Measurements from ENCODE around the gene MAPK8IP3.

MAPK8IP3 gene

DNA sequence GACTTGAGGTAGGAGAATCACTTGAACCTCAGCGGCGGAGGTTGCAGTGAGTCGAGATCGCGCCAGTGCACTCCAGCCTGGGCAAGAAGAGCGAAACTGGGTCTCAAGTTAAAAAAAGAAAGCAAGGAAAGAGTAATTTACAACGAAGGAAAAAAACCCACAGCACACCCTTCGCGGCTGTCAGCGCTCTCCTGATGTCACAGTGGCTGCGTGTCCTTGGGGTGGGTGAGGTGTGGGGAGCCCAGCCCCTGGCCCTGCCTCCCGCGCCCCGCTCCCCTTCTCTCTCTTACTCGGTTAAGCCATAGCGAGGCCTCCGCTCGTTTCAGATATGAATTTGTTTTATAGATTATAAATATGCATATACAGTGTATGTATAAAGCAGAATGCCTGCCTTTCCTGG, 28.7 kb upstream of the MAPK8IP3 start:
- DNase-seq: no peak

DNA sequence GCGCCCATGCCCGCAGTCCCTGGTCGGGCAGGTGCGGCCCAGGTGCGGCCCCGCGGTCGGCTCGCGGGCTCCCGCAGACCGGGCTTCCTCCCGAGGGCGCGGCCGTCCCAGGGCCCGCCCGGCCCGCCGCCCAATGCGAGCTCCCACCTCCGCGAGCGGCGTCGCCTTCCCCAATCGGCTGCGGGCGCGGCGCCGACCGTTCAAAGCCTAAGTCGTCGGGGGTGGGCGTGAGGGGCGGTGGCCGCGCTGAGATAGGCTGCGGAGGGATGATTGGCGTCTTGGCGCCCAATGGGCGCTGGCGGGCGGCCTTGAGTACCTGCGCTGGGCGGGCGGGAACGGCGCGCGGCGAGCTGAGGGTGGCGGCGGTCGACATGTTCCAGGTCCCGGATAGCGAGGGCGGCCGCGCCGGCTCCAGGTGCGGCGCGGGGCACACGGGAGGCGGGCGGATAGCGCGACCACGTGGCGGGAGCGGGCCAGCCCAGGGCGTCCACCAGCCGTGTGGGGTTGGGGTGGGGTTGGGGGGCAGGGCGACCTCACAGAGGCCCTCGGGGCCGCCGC, 28.0 kb upstream of the MAPK8IP3 start, which contains the start of gene JPT2:
JPT2 (plus strand) TSS at position 338 of the 558 bp plus-strand sequence; CDS start at position 372, 34 bp downstream.
- DNase-seq: peak; percentile 26 to 94 (median 84)

DNA sequence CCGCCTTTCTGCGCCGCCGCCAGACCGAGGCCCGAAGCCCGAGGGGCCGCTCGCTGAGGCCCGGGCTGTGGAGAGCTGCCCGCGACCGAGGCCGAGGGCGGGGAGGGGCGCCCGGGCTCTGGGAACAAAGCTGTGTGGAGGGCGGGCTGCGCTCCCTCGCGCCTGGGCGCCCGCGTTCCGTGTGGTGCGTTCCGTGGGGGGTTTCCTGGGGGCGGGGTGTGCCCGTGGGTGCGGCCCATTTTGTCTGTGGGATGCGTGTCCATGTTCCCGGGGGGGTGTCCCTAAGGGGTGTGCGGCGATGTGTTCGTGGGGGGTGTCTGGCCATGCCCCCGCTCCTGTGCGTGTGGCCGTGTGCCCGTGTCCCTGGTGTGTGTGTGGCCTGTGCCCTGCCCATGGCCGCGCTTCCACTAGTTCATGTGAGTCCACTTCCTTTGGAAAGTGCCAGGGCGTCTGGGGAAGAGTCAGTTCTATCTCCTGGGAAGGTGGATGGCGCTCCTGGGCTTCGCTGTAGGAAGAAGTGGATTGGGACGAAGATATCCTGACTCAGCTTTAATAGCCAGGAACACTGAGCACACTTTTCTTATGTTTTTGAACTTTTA, 27.4 kb upstream of the MAPK8IP3 start:
- DNase-seq: peak in 10 of 51 donors; percentile 11 to 45 (median 32)

DNA sequence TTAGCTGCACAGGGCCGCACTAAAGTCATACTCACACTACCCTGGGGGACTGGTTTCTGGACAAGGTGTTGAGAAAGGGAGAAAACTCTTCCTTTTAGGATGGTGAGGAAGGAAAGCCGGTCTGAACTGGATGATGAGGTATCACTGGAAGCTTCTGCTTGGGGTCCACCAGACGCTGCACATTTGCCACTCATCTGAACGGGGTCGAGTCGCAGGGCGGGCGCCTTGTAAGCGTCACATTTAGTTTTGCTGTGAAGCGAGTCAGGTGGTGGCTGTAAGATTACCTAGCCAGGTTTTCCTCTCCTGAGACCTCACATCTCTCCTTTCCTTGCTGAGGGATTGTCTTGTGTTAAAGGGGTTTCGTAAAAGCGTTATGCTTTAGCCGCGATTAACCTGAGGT, 25.6 kb upstream of the MAPK8IP3 start:
- DNase-seq: no peak

DNA sequence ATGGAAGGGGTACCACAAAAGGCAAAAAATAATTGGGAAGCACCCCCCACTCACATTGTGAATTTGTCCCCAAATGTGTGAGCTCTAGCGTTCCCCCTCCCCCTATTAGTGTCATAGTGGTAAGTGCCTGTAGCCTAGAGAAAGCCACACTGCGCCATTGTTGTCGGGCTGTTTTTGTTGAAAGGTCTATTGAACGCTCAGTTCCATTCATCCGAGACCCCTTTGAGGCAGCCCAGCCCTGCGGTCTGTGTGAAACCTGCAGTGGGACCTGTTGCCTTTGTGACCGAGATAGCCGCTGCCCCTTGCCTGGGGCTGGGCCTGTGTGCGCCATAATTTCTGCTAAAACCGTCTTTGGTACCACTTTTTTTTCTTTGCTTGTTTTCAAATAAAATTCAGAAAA, 25.0 kb upstream of the MAPK8IP3 start:
- DNase-seq: peak in 2 of 51 donors; percentile 5

DNA sequence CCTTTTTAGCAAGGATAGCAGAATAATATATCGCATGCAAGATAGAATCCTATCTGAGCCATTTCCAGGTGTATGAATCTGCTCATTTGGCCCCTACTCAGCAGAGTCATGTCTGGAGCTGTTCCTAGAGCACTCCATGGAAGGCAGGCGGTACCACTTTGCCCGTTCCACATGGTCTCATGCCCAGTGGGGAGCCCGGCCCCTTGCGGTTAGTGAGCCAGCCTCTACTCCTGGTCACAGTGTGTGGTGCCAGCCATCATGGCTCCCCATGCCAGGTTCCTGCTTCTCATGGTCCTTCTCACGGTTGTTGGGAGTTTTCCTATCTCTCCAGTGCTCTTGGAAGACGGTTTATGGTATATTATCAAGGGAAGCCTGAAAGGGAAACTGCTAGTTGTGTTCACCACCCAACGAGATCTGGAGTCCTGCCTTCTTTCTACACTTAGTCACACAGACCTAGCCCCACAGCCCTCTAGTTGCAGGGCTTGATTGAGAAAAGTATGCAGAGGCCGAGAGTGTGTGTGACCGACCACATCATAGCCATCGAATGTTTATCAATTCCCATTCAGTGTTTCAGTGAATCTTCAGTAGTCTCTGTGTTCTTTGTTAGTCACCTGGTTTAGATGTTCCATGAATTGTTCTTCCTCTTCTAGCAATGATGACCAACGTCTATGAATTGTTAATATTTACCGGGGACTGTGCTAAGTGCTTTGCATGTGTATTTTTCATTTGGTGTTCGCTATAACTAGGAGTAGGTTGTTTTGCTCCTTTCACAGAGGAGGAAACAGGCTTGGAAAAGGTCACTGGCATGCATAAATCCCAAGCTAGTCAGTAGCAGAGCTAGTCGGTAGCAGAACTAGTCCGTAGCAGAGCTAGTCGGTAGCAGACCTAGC, 18.3 kb upstream of the MAPK8IP3 start:
- DNase-seq: no peak

DNA sequence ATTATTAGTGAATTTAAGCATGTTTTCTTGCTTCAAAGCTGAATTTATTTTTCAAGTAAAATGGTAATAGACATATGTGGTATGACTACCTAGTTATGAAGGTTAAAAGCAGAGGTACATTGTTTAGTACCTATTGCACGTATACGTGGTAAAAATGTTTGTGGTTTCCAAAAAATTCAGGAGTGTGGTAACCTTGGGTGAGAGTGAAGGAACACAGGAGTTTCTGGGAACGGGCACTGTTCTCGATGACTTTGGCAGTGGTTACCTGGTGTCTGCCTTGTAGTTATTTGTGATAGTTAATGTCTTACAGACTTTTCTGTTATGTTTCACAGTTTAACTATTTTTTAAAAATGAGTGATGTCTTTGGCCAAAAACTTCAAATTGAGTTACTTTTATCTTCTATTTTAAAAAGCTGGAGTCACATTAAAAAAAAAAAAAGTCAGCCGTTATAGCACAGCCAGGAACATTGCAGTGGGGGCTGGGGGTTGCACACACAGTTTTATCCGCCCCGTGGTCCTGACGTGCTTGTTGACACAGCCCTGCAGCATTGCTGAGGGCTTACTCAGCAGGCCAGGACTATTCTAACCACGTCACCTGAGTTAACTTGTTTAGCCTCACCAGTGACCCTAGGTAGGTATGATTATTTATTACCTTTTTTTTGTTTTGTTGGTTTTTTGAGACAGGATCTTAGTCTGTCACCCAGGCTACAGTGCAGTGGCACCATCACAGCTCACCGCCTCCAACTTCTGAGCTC, 17.0 kb upstream of the MAPK8IP3 start:
- no peak for DNase-seq

DNA sequence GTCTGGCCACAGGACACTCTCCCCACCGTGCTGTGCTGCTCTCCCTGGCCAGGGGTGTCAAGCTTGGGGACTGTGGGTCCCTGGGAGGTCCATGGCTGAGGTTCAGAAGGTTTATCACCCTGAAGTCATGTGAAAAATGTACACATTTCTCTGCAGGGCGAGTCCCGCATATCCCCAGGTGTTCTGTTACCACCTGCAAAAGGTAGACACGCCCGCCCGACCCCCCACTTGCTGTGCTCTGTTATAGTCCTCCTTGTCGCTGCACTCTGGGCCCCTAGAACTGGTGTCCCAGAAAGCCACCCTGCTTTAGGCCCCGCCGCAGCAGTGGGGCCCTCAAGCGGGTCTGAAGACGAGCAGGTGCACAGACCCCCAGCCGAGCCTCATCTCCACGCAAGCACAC, 16.1 kb upstream of the MAPK8IP3 start:
- no peak for DNase-seq

DNA sequence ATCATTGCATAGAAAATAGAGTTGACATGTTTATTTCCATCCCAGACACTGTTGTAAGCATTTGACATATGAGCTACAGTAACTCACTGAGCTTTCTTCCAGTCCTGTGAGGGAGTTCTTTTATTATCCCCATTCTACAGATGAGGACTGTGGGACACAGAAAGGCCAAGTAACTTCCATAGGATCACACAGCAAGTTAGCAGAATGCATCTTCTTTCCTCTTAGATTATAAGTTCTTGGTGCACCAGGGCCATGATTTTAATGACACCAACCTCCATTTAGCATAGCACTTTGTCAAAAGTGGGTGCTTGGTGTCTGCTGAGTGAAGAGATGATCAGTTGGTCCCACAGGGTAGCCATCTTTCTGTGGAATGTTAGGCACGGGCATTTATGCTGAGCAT, 15.2 kb upstream of the MAPK8IP3 start:
- no peak for DNase-seq

DNA sequence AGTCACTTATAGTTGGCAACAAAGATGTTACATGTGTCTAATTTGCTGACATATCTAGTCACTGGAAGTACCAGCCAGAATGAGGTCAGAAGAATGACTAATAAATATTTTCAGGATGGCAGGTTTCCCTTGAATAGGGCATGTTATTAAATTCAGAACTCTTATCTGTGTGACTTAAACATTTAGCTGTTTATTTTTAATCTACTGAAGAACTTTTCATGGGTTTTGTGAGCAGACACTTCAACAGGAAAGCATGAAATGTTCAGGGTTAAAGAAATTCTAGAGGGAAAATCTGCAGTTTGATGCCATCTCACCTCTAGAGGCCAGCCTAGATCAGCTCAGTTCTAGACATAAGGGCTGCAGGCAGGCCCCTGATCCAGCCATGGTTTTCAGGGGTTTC, 14.7 kb upstream of the MAPK8IP3 start:
- no peak for DNase-seq

DNA sequence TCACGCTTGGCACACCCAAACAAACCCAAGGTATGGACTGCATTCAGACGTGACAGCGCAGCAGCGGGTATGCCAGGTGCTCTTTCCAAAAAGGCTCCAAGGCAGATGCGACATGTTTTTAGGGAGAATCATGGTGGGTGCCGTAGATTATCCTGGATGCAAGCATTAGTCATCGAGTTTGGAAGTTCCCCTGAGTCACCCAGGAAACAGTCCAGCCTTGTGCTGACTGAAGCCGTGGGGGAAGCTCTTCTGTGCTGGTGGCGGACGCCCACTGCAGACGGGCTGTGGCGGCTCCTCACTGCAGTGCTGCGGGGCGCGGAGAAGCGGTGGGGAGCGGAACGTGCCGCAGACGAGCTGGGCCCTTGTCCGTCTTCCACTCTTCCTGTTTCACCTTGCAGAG, 14.0 kb upstream of the MAPK8IP3 start:
- DNase-seq: peak in 2 of 51 donors; percentile 13 to 73

DNA sequence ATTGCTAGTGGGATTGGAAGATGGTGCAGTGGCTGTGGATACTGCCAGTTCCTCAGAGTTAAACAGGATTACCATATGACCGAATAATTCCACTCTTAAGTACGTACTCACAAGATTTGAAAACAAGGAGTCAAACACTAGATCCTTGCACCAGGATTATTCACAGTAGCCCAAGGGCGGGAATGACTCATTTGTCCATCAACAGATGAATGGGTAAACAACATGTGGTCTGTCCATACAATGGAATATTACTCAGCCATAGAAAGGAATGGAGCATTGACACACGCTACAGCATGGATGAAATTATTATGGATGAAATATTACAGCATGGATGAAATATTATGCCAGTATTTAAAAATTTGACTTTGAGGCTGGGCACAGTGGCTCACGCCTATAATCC, 9.1 kb upstream of the MAPK8IP3 start:
- DNase-seq: no peak

DNA sequence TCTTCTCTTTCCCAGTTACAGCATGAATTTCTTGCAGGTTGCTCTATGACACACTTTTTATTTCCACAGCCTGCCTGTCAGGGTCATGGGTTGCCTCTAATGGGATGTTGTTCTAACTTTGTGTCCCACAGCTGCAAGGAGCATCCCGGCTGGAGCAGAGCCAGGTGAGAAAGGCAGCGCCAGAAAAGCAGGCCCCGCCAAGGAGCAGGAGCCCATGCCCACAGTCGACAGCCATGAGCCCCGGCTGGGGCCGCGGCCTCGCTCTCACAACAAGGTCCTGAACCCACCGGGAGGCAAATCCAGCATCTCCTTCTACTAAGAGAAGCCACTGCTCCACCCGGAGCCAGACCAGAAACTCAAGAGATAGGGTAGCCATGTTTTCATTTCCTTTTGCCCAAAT, 7.3 kb upstream of the MAPK8IP3 start:
- no peak for DNase-seq

DNA sequence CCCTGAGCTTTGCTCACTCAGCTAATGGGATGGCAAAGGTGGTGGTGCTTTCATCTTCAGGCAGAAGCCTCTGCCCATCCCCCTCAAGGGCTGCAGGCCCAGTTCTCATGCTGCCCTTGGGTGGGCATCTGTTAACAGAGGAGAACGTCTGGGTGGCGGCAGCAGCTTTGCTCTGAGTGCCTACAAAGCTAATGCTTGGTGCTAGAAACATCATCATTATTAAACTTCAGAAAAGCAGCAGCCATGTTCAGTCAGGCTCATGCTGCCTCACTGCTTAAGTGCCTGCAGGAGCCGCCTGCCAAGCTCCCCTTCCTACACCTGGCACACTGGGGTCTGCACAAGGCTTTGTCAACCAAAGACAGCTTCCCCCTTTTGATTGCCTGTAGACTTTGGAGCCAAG, 5.7 kb upstream of the MAPK8IP3 start:
- DNase-seq: no peak

DNA sequence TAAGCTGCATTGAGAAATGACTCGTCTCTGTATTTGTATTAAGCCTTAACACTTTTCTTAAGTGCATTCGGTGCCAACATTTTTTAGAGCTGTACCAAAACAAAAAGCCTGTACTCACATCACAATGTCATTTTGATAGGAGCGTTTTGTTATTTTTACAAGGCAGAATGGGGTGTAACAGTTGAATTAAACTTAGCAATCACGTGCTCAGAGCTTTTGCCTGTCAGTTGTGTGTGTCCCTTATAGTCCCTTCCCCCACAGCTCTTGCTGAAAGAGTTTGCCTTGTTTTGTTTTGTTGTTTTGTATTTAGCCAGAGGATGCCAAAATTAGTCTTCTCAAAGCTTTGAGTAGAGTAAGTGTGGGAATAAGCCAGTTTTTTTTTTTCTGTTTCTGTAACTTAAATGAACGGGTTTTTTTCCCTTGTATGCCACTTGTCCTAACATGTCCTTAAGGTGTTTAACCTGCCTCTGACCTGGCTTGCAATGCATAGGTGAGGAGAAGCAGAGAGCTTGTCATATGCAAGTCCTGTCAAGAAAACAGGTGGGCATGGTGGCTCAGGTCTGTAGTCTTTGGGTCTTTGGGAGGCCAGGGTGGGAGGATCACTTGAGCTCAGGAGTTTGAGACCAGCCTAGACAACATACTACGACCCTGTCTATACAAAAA, 4.6 kb upstream of the MAPK8IP3 start:
- no peak for DNase-seq

DNA sequence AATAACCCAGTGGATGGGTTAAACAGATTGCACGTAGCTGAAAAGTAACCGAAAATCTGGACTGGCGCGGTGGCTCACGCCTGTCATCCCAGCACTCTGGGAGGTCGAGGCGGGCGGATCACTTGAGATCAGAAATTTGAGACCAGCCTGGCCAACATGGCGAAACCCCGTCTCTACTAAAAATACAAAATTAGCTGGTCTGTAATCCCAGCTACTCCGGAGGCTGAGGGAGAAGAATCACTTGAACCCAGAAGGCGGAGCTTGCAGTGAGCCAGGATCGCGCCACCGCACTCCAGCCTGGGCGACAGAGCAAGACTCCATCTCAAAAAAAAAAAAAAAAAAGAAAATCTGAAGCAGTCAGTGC, 689 bp upstream of the MAPK8IP3 start:
- peak in 3 of 51 donors; percentile 42 to 49 (median 48) for DNase-seq

DNA sequence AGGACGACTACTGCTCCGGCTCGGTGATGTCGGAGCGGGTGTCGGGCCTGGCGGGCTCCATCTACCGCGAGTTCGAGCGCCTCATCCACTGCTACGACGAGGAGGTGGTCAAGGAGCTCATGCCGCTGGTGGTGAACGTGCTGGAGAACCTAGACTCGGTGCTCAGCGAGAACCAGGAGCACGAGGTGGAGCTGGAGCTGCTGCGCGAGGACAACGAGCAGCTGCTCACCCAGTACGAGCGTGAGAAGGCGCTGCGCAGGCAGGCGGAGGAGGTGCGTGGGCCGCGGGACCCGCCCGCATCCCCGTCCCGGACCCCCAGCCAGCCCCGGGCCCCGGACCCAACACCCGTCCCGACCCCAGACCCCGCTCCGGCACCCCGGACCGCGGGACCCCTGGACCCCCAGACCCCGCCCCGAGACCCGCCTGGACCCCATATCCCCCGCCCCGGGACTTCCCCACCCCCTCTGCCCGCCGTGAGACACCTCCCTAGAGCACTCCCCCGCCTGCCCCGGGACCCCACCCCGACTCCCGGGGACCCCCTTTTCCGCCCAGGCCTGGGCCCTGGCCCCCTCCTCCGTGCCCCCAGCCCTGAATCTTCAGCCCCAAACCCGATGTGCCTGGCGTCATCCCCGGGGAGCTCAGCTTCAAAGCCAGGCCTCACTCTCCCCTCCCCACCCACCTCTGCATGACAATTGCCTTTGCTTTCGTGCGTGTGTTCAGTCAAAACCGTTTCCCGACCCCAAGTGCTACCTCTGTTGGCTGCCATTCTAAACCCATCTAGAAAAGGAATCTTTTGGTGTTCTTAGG, 594 bp downstream of the MAPK8IP3 start:
- DNase-seq: peak in 4 of 51 donors; percentile 41 to 58 (median 48)

DNA sequence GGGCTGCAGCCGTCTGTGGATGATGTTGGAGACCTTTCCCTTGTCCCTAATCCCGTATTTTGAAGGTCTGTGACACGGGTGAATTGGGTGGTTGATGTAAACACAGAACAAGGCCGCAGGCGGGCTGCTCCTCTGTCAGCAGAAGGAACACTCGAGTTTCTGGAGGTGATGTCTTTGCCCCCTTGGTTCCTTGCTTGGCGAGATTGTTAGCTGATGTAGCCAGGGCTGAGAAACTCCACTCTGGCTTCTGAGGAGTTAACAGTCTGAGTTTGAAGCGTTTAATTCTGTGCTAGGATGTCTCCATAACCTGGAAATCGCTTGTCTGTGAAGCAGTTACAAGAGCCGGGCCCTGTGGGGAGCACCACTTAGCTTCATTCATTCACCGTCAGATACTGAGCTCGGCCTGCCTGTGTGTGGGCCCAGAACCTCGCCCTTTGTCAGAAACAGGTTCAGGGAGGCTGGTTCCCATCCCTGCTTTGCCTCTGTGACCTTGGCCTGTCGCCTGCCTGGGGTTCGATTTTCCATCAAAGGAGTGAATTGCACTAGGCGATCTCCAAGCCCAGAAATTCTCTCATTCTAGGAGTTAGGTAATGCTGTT, 1.3 kb downstream of the MAPK8IP3 start:
- peak in 9 of 51 donors; percentile 10 to 74 (median 35) for DNase-seq

DNA sequence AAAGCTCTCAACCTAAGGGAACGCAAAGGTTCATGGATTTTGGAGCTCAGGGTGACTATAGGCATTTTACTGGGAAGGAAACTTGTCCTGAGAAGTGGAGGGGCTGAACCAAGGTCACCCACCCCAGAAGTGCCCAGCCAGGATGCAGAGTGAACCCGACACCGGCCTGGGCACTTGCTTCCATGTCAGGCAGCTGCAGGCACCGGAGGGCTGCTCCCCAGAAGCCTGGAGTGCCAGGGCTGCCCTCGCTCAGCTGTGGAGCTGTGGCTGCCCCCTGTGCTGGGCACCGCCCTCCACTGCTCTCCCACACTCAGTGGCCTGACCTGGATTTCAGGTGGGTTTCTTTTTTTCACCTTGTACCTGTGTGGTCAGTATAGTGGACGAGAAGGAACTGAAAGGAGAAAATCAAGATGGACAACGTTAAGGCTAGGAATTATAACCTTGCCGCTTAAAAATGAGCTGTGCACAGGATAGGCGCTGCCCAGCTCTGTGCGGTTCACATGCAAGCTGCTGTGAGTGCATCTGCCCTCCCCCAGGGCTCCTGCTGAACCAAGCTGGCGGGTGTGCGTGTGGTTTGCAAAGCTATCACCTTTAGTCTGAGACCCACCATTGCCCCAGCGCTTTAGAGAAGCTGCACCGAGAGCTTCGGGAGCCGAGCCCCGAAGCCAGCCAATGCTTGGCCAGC, 2.2 kb downstream of the MAPK8IP3 start:
- no peak for DNase-seq

Data from hypothalamus (tissue), 51 donors.